ENCODE results near the gene CCL15.
"Not testable (repeated sequence)": the region's sequence is repeated elsewhere in the genome, so short reads cannot be mapped to it uniquely, and the experiment has no call there.

The CCL15 gene

GRCh38 chr17:36001110-36001771, at the start of gene CCL15:
CCL15 (minus strand) TSS chr17:36001553; CDS start chr17:36001492, 61 bp downstream.
- Mint-ChIP-seq H3K4me1 (peaks cover 40% of the 10 kb centered on the region), H3K27ac (peak within 1 kb of the TSS; percentile 17), H3K36me3 (no peaks in the 10 kb centered on the region), H3K9me3 (no peaks in the 10 kb centered on the region), H3K4me3 (no peak within 1 kb of the TSS)
- ATAC-seq (no peak), DNase-seq (ENCODE audit: low spot score in 2 of 2) (no peak)

GRCh38 chr17:36049643-36050042, 48.3 kb upstream of the CCL15 start:
- Mint-ChIP-seq H3K9me3 (peaks cover 19% of the 10 kb centered on the region), H3K4me1 (no peaks in the 10 kb centered on the region), H3K36me3 (no peaks in the 10 kb centered on the region), H3K4me3 (no peak overlapping the region), H3K27ac (no peak overlapping the region)
- ATAC-seq (no peak), DNase-seq (ENCODE audit: low spot score in 2 of 2) (no peak)

DNA sequence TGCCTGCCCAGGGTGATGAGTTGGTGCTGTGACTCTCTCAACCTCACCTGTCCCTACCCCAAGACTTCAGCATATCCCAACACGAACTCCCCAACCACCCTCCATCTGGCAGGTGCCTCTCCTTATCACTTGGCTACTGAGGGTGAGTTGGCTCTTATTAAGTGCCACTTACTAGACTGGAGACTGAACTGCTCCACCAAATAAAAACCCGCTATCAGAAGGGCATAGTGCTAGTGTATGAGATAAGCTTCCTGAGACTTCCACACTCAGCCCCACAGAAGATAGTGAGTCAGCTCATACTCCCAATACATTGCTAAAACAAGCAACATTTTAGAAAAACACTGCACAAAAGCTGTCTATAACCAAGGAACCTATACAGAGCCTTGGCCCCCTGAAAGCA, 46.7 kb upstream of the CCL15 start:
- H3K4me1 Mint-ChIP-seq, result no peaks in the 10 kb centered on the region
- H3K36me3 Mint-ChIP-seq, result no peaks in the 10 kb centered on the region
- H3K9me3 Mint-ChIP-seq, result peaks cover 21% of the 10 kb centered on the region
- H3K27ac Mint-ChIP-seq, result no peak overlapping the region
- no peak overlapping the region for H3K4me3 Mint-ChIP-seq
- ATAC-seq (no peak), DNase-seq (ENCODE audit: low spot score in 2 of 2) (no peak)

DNA sequence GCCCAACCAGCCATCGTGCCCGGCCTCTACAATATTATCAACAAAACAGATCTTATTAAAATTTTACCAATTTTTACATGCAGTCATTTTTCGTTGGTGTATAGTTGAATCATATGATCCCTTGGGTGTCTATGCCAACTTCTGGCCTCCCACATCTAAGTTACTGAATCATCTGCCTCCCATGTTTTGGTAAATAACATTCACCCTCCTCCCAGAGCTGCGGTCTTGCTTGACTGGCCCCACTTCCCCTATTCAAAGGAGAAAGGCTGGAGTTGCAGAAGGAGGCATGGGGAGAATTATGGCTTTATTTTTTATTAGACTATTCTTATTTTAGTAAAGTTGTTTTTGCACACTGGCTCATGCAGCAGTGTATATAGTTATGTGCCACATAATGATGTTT, 34.9 kb upstream of the CCL15 start:
- Mint-ChIP-seq H3K4me1 (peaks cover 14% of the 10 kb centered on the region), H3K4me3 (no peak overlapping the region), H3K9me3 (no peaks in the 10 kb centered on the region), H3K27ac (no peak overlapping the region), H3K36me3 (peaks cover 19% of the 10 kb centered on the region)
- ATAC-seq (no peak), DNase-seq (ENCODE audit: low spot score in 2 of 2) (no peak)

GRCh38 chr17:36034127-36034526, 32.8 kb upstream of the CCL15 start:
- DNase-seq (ENCODE audit: low spot score in 2 of 2) (no peak), ATAC-seq (no peak)
- Mint-ChIP-seq H3K27ac (no peak overlapping the region), H3K4me3 (no peak overlapping the region), H3K9me3 (no peaks in the 10 kb centered on the region), H3K36me3 (peaks cover 19% of the 10 kb centered on the region), H3K4me1 (no peaks in the 10 kb centered on the region)

GRCh38 chr17:36030956-36031355, 29.6 kb upstream of the CCL15 start:
- Mint-ChIP-seq H3K27ac (no peak overlapping the region), H3K4me1 (no peaks in the 10 kb centered on the region), H3K9me3 (no peaks in the 10 kb centered on the region), H3K4me3 (no peak overlapping the region), H3K36me3 (peaks cover 8% of the 10 kb centered on the region)
- DNase-seq (ENCODE audit: low spot score in 2 of 2) (no peak), ATAC-seq (no peak)

DNA sequence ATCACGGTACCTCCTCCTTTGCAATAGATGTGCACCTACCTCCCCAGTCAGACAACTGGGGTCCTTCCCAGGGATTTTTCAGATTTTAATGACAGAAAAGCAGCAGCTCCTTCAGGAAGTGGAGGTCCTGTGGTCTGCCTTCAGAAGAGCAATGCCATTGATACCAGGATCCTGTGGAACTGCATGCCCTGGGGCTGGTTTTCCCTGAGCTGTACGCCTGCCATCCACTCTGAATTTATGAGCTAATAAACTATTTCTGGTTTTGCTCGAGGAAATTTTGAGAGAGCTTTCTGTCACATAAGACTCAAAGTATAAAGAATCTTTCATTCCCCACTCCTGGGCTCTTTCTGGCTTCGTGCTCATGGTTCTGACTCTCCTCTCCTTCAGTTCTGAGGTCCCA, 26.4 kb upstream of the CCL15 start:
- DNase-seq (ENCODE audit: low spot score in 2 of 2) (no peak), ATAC-seq (no peak)
- Mint-ChIP-seq H3K36me3 (peaks cover 5% of the 10 kb centered on the region), H3K4me1 (no peaks in the 10 kb centered on the region), H3K4me3 (no peak overlapping the region), H3K9me3 (no peaks in the 10 kb centered on the region), H3K27ac (no peak overlapping the region)

DNA sequence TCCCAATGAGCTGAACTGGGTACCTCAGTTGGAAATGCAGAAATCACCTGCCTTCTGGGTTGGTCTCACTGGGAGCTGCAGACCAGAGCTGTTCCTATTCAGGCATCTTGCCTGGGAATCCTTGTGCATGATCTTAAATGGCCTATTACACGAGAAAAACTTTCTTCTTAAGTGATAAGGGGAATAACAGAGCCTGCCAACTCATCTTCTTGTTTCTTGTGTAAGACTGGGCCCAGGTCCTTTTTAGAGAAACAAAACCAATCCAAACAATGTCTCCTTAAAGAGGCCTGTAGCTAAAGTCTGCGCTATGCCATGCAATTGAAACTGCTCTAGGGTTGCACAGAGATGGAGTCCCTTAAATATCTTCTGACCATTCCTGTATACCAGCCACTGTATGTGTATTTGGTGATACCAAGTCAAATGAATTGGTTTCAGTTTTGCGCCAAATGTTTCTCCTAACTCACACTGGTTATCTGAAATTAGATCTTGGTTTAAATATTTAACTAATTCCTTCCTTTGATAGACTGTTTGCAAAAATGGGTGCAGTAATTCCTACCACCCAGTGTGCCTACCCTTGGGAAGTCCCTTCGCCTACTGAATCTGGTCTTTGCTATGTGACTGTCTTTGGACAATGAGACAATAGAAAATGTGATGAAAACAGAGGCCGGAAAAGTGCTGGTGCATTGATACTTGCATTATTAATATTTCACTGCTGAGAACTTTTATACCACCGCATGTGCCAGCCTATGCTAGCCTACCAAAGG, 22.9 kb upstream of the CCL15 start:
- DNase-seq (ENCODE audit: low spot score in 2 of 2), result no peak
- ATAC-seq, result no peak
- H3K36me3 Mint-ChIP-seq, result peaks cover 1% of the 10 kb centered on the region
- no peak overlapping the region for H3K27ac Mint-ChIP-seq
- peaks cover 4% of the 10 kb centered on the region for H3K9me3 Mint-ChIP-seq
- H3K4me1 Mint-ChIP-seq, result peaks cover 6% of the 10 kb centered on the region
- H3K4me3 Mint-ChIP-seq, result no peak overlapping the region

DNA sequence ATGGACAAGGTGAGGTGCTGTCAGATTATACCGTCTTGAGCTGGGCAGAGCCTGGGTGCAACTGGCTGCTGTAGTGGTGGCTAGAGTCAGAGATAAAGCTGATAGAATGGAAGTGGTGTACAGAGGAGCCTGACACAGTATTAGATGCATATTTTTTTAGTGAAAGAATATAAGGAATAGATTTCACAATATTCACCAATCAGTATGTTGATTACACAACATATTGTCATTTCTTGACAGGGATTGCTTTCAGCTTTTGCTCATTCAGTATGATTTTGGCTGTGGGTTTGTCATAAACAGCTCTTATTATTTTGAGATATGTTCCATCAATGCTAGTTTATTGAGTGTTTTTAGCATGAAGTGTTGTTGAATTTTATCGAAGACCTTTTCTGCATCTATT, 18.1 kb upstream of the CCL15 start:
- ATAC-seq (no peak), DNase-seq (ENCODE audit: low spot score in 2 of 2) (no peak)
- peaks cover 14% of the 10 kb centered on the region for H3K4me1 Mint-ChIP-seq
- H3K4me3 Mint-ChIP-seq, result no peak overlapping the region
- peaks cover 4% of the 10 kb centered on the region for H3K9me3 Mint-ChIP-seq
- no peaks in the 10 kb centered on the region for H3K36me3 Mint-ChIP-seq
- H3K27ac Mint-ChIP-seq, result no peak overlapping the region

DNA sequence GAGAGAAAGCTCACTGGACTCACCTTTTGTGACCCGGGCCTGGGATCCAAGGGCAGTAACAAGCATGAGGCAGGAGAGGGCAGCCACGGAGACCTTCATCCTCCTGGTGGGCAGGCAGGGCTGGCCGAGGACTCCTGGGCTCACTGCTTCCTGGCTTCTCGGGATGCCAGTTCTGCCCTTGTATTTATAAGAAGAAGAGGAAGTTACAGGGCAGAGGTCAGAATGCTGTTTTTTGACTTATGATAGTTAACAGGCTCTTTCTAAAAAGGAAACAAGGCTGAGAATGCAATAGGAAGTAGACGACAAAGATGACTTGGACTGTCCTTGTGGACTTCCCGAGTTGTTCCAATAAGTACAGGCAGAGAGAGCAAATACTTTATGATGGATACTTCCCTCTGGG, 16.4 kb upstream of the CCL15 start, which contains the start of gene CCL23:
Gene CCL23, minus strand, starts transcription at position 174 of the 400 bp plus-strand sequence. Its CDS starts 75 bp downstream, at position 99.
- ATAC-seq (no peak), DNase-seq (ENCODE audit: low spot score in 2 of 2) (no peak)
- Mint-ChIP-seq H3K9me3 (peaks cover 4% of the 10 kb centered on the region), H3K4me1 (peaks cover 14% of the 10 kb centered on the region), H3K36me3 (no peaks in the 10 kb centered on the region), H3K4me3 (no peak within 1 kb of the TSS), H3K27ac (peak within 1 kb of the TSS; percentile 55)

DNA sequence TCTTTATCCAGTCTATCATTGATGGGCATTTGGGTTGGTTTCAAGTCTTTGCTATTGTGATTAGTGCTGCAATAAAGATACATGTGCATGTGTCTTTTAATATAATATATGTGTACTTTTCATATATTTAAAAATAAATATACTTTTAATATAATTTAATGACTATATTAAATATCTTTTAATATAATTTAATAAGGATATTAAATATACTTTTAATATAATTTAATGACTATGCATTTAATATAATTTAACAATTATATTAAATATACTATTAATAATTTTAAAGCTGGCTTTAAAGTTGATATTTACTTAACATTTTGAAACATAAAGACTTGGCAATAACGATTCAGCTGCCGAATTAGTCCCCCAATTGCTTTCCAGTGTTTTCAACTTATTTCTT, 15.2 kb upstream of the CCL15 start:
- Mint-ChIP-seq H3K4me3 (no peak overlapping the region), H3K27ac (no peak overlapping the region), H3K36me3 (no peaks in the 10 kb centered on the region), H3K9me3 (no peaks in the 10 kb centered on the region), H3K4me1 (peaks cover 14% of the 10 kb centered on the region)
- DNase-seq (ENCODE audit: low spot score in 2 of 2) (no peak), ATAC-seq (no peak)

DNA sequence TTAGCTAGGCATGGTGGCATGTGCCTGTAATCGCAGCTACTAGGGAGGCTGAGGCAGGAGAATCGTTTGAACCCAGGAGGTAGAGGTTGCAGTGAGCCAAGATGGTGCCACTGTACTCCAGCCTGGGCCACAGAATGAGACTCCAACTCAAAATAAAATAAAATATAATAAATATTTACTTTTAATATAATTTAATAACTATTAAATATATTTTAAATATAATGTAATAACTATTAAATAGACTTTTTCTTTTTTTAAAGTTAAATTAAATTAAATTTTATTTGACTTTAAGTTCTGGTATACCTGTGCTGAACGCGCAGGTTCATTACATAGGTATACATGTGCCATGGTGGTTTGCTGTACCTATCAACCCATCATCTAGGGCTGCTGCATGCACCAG, 14.5 kb upstream of the CCL15 start:
- H3K9me3 Mint-ChIP-seq; H3K27ac Mint-ChIP-seq; H3K4me3 Mint-ChIP-seq; ATAC-seq; H3K36me3 Mint-ChIP-seq; DNase-seq (ENCODE audit: low spot score in 2 of 2): not testable (repeated sequence)
- peaks cover 20% of the 10 kb centered on the region for H3K4me1 Mint-ChIP-seq

DNA sequence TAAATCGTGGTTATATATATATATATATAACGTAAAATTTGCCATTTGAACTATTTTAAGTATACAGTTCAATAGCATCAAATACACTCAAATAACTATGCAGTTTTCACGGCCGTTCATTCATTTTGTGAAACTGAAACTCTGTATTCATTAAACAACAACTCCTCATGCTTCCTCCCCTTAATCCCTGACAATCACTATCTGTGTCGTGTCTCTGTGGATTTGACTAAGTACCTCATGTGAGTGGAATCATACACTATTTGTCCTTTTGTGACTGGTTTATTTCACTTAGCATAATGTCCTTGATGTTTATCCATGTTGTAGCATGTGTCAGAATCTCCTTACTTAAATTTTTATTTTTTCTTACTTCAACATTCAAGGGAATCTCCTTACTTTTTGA, 13.6 kb upstream of the CCL15 start:
- peaks cover 24% of the 10 kb centered on the region for H3K4me1 Mint-ChIP-seq
- ATAC-seq, result no peak
- H3K4me3 Mint-ChIP-seq, result no peak overlapping the region
- DNase-seq (ENCODE audit: low spot score in 2 of 2), result no peak
- no peaks in the 10 kb centered on the region for H3K36me3 Mint-ChIP-seq
- no peak overlapping the region for H3K27ac Mint-ChIP-seq
- H3K9me3 Mint-ChIP-seq, result no peaks in the 10 kb centered on the region

DNA sequence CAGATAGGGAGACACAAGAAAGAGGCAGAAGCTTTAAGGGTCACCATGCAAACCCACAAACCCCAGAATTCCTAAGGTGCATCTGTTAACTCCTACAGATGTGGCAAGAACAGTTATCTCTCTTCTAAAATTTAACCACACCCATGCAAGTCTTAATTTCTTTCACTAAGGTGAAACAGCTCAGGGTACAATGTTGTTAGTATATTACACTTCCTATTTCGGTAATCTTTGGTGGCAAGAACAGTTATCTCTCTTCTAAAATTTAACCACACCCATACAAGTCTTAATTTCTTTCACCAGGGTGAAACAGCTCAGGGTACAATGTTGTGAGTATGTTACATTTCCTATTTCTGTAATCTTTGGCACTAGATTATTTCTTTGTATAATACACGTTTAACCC, 9.8 kb upstream of the CCL15 start:
- H3K36me3 Mint-ChIP-seq, result no peaks in the 10 kb centered on the region
- H3K9me3 Mint-ChIP-seq, result no peaks in the 10 kb centered on the region
- DNase-seq (ENCODE audit: low spot score in 2 of 2) (no peak), ATAC-seq (no peak)
- H3K4me1 Mint-ChIP-seq, result peaks cover 16% of the 10 kb centered on the region
- H3K4me3 Mint-ChIP-seq, result no peak overlapping the region
- no peak overlapping the region for H3K27ac Mint-ChIP-seq

DNA sequence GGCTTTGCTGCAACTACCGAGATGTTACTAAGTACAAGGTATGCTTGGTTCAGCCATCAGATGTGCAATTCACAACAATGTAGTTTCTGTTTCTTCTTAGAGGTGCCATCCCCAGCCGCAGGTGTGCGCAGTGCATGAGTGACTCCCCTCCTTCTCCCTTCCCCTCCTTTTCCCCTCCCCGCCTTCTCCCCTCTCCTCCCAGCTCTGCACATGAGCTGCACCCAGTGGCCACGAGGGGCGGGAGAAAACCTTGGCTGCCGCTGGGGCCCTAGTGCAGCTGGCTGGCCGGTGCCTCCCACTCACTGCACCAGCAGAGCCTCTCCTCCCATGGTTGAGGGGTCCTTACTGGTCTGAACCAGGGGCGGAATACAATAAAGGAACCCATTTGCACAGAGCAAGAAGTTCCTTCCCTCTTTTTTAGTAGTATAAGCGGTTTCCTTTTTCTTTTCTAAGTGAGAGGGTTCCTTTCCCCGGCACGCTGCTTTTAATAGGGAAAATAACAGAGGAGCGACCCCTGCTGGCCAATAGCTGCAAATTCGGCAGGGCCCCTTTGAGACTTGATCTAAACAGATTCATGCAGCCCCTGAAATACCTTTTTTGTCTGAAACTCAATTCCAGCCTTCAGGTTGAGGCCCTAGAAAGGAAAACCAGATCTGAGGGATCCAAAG, 7.8 kb upstream of the CCL15 start:
- peaks cover 24% of the 10 kb centered on the region for H3K4me1 Mint-ChIP-seq
- H3K36me3 Mint-ChIP-seq, result no peaks in the 10 kb centered on the region
- no peak overlapping the region for H3K4me3 Mint-ChIP-seq
- ATAC-seq (no peak), DNase-seq (ENCODE audit: low spot score in 2 of 2) (no peak)
- H3K27ac Mint-ChIP-seq, result no peak overlapping the region
- H3K9me3 Mint-ChIP-seq, result no peaks in the 10 kb centered on the region
